ENCODE results near the gene RBMY1E.
"Not testable (repeated sequence)": the region's sequence is repeated elsewhere in the genome, so short reads cannot be mapped to it uniquely, and the experiment has no call there.

RBMY1E gene

DNA sequence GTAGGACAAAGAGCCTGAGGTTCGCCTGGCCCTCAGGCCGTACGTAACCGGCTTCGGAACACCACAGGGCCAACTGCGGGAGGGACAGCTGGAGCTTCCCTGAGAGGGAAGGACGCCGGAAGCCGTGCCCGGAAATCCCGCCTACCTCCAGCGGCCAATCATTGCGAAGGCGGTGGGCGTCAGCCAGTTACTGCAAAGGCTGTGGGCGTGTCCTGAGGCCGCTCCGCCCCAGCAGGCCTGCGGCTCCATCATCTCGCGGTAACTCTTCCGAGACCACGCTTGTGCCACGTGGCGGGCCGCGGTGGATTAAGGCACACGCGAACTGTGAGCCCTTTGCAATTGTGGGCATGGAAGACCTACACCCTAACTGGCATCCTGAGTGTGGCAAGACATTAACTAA lies at the start of gene RBMY1E:
TSS of gene RBMY1E (minus strand) at position 101 of the 400 bp plus-strand sequence. CDS start 1,978 bp downstream, outside the sequence.
- H3K4me3 Mint-ChIP-seq; H3K9me3 Mint-ChIP-seq; H3K27ac Mint-ChIP-seq; DNase-seq; H3K36me3 Mint-ChIP-seq (ENCODE audit: low read depth); H3K27me3 Mint-ChIP-seq (ENCODE audit: low read depth, poor library complexity); H3K4me1 Mint-ChIP-seq: not testable (repeated sequence)

DNA sequence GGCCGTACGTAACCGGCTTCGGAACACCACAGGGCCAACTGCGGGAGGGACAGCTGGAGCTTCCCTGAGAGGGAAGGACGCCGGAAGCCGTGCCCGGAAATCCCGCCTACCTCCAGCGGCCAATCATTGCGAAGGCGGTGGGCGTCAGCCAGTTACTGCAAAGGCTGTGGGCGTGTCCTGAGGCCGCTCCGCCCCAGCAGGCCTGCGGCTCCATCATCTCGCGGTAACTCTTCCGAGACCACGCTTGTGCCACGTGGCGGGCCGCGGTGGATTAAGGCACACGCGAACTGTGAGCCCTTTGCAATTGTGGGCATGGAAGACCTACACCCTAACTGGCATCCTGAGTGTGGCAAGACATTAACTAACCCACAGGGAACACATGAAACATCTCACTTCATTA lies 23.4 kb downstream of the RBMY1E start, which contains the start of gene RBMY1D:
TSS of gene RBMY1D (minus strand) at position 101 of the 400 bp plus-strand sequence. CDS start 2,013 bp downstream, outside the sequence.
- DNase-seq; H3K27me3 Mint-ChIP-seq (ENCODE audit: low read depth, poor library complexity); H3K4me3 Mint-ChIP-seq; H3K9me3 Mint-ChIP-seq; H3K36me3 Mint-ChIP-seq (ENCODE audit: low read depth); H3K27ac Mint-ChIP-seq; H3K4me1 Mint-ChIP-seq: not testable (repeated sequence)

DNA sequence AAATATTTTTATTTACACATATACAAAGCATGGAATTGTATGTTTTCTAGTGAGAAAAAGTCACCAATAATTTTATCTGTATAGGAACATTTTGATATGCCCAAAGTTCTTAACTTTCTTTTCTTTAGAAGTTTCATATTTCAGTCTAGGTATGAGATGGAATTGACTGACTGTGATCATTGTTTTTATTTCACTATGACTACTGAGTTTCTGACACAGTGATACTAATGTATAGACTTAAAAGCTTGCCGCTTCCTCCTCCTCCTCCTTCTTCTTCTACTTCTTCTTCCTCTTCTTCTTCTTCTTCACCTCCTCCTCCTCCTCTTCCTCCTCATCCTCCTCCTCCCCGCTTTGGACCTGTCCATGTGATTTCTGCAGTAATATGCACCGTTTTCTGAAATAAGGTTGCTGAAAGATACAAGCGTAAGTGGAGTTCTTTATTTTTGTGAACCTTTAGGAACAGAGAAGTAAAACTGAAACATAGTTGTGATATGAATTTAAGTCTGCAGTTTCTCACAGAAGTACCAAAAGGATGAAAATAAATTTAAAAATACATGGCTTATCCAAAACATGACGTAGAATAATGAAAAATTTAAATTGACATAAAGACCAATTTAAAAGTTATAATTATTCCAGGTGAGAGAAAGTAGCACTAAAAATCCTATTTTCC lies 48.3 kb downstream of the RBMY1E start:
- not testable (repeated sequence) for H3K4me1 Mint-ChIP-seq; H3K27me3 Mint-ChIP-seq (ENCODE audit: low read depth, poor library complexity); H3K36me3 Mint-ChIP-seq (ENCODE audit: low read depth); H3K9me3 Mint-ChIP-seq; H3K4me3 Mint-ChIP-seq; DNase-seq; H3K27ac Mint-ChIP-seq
